GM12892 (cell line): ENCODE measurements around the gene GTF2H3. TPM values are rescaled to one million over a fixed set of nuclear protein-coding genes. Genes with fewer than 3 reads are reported as not detected.
A peak's percentile ranks its signal among the peaks of the same experiment; 100 is the strongest.
"Not testable (repeated sequence)": the region's sequence is repeated elsewhere in the genome, so short reads cannot be mapped to it uniquely, and the experiment has no call there.

Experiments
- DNase-seq: peaks from one replicate; pipeline ENCODE4 v3.0.0; 2011; ENCODE audit not compliant: insufficient read length
- FAIRE-seq: peaks from 2 replicates; lab custom pipeline; 2011; peaks lifted over from hg19 to GRCh38; lab: Jason Lieb, UNC
- POLR2A ChIP-seq: IDR thresholded peaks from 2 replicates; pipeline ENCODE4 v1.6.1; 2011; ENCODE audit warnings: low read depth, low read length, control low read depth
- POLR2AphosphoS5 ChIP-seq: IDR thresholded peaks from 2 replicates; pipeline ENCODE4 v1.6.1; 2011; ENCODE audit warnings: low read depth, low read length, control low read depth
- TAF1 ChIP-seq: IDR thresholded peaks from 2 replicates; pipeline ENCODE4 v1.6.1; 2011; ENCODE audit warnings: low read depth, mild to moderate bottlenecking, control low read depth, low read length, borderline replicate concordance
- polyA plus RNA-seq: library from polyadenylated mRNA; unstranded; fragments of >200 nt; gene quantifications from one replicate; pipeline ENCODE4 v1.2.1, GENCODE V29; 2012; ENCODE audit warnings: missing spikeins, inconsistent platforms; ENCODE audit not compliant: missing spikeins

The GTF2H3 gene
- polyA plus RNA-seq = 36.1 TPM

DNA sequence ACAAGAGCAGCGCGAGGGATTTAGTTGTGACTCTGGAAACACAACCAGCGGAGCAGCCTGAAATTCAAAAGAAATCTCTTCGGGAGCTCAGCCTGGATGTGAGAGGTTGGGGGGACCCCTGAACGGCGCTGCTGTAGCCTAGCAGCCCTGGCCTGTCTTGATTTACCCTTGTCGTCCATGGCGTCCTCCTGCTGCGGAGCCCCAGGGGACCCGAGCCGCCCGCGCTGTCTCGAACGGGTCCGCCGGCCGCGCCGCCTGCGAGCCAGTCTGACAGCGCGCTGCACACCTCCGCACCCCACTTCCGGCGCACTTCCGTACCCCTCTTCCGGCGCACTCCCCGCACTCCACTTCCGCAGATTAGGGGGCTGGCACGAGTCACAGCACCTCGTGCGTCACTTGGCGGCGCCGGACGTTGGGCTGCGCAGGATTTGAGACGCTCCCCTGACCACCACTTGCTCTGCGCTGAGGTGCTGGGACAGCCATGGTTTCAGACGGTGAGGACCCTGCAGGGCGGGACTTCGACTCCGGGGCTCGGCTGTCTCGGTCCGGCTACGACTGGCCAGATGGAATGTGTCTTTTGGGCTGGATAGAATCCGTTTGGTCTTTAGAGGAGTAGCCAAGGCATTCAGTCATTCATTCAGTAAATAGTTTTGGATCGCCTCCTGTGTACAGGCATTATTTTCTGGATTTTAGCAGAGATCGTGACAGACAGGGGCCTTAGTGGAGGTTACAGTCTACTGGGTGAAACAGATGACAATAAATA is at the start of gene GTF2H3, which contains the start of gene EIF2B1:
TSS of gene GTF2H3 (plus strand) at position 451 of the 763 bp plus-strand sequence. CDS start at position 482, 31 bp downstream.
TSS of gene EIF2B1 (minus strand) at position 308 of the 763 bp plus-strand sequence. CDS start at position 179, 129 bp downstream.
- TF ChIP-seq POLR2A = peak; percentile 99
- peak; percentile 94 for TF ChIP-seq TAF1
- peak; percentile 99 for TF ChIP-seq POLR2AphosphoS5
- DNase-seq (peak; percentile 97), FAIRE-seq (peak; percentile 99)

DNA sequence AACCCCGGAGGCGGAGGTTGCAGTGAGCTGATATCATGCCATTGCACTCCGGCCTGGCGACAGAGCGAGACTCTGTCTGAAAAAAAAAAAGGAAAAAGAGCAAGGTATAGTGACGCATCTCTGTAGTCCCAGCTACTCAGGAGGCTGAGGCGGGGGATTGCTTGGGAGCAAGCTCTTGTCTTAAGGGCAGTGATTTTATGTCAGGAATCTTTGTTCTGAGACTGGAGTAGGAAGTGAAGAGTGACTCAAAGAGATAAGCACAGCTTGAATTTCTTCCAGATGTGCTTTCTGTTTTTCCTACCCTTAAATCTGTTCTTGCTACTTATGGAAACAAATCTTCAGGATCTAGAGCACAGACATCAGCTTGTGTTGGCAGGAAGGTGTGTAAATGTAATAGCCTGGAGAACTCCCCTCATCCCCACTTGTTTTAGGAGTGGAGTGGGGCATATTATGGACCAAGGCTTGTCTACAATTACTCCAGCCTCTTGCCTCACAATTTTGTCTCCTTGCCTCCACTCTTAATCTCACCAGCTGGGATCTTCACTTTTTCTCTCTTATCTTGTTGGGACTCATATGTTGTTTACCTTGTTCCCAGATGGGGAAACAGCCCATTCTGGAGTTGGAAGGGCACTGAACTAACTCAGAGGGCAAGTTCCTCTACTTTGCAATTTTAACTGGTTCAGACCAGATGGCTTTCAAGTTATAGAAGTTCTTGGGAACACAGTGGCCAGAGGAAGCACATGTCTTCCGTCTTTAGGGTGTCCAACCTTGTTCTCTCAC is 41.7 kb upstream of the GTF2H3 start:
- no peak for FAIRE-seq
- no peak for DNase-seq
- TF ChIP-seq POLR2AphosphoS5 = no peak
- no peak for TF ChIP-seq POLR2A
- no peak for TF ChIP-seq TAF1

DNA sequence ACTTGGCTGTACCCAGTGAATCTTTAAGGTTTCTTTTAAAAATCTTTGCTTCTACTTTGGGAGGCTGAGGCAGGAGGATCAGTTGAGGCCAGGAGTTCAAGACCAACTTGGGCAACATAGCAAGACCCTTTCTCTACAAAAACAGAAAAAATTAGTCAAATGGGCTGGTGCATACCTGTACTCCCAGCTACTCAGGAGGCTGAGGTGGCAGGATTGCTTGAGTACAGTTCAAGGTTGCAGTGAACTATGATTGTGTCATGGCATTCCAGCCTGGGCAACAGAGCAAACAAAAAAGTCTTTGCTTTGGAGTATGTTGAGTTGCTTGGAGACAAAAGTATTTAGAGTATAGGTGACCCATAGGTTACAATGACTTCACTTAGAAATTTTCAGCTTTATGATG is 37.9 kb upstream of the GTF2H3 start:
- TF ChIP-seq POLR2A (no peak), POLR2AphosphoS5 (no peak), TAF1 (no peak)
- DNase-seq = no peak
- FAIRE-seq = no peak

DNA sequence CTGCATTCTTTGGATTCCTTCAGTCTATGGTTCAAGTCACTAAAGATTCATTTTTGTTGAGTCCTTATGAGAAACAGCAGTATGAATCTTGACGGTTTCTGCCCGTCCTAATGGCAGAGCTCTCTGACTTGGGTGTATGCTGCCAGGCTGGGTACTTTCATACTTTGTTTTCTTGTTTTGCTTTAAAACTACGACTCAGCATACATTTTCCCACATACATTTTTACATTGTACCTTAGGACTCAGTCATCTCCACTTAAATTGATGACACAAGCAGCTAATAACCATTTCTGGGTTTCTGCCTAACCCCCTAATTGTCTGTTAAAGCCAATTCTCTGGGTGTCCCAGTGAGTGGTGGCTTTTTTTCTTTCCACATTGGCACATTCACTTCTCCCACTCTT is 36.5 kb upstream of the GTF2H3 start:
- DNase-seq (no peak), FAIRE-seq (no peak)
- no peak for TF ChIP-seq TAF1
- no peak for TF ChIP-seq POLR2A
- TF ChIP-seq POLR2AphosphoS5 = no peak

DNA sequence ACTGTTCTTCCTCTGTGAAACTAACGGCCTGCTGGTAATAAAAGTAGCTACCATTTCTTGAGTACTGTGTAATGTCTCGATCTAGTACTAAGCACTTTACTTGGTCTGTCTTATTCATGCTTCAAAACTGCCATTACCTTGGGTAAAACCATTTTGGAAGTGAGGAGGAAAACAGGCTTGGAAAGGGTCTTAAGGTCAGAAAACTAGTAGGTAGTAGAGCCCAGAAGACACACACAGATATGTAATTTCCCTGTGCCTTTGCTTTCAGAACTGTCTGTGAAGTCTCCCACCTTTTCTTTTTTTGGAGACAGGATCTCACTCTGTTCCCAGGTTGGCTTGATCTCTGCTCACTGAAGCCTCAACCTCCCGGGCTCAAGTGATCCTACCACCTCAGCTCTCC is 35.1 kb upstream of the GTF2H3 start:
- TF ChIP-seq POLR2AphosphoS5 (no peak), TAF1 (no peak), POLR2A (no peak)
- no peak for FAIRE-seq

DNA sequence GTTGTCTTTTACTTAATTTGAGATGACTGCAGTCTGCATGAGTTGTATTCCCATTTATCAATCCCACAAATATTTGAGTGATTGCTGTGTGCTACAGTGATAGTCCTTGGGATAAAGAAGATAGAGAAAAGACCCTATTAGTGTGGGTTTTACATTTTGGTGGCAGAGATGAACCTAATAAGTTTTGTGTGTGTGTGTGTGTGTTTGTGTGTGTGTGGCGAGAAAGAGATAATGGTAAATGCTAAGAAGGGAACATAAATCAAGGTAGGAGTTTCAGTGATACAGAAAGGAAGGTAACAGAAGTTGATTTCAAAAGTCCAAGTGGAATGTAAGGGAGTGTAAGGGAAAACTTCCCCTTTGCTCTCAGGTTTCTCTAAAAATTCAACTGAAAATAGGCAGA is 34.3 kb upstream of the GTF2H3 start:
- no peak for DNase-seq

More for the DNA sequence above, 35.1 kb upstream of the GTF2H3 start:
- no peak for DNase-seq

DNA sequence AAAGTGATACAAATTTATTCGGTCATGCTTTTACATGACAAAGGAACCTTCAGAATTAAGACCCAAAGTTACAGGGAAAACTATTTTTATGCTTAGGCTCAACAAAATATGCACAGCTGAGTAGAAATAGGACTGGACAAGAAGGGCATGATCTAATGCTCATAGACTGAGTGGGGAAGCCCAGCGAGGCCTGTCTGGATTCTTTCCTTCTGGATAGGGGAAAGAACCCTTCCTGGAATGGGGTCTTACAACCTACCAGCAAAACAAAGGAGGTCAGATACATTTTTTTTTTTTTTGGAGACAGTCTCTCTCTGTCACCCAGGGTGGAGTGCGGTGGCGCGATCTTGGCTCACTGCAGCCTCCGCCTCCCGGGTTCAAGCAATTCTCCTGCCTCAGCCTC is 33.9 kb upstream of the GTF2H3 start:
- no peak for TF ChIP-seq POLR2AphosphoS5
- no peak for TF ChIP-seq POLR2A
- no peak for TF ChIP-seq TAF1
- no peak for DNase-seq
- FAIRE-seq = no peak

More for the DNA sequence above, 34.3 kb upstream of the GTF2H3 start:
- no peak for FAIRE-seq
- TF ChIP-seq TAF1 (no peak), POLR2A (no peak), POLR2AphosphoS5 (no peak)

DNA sequence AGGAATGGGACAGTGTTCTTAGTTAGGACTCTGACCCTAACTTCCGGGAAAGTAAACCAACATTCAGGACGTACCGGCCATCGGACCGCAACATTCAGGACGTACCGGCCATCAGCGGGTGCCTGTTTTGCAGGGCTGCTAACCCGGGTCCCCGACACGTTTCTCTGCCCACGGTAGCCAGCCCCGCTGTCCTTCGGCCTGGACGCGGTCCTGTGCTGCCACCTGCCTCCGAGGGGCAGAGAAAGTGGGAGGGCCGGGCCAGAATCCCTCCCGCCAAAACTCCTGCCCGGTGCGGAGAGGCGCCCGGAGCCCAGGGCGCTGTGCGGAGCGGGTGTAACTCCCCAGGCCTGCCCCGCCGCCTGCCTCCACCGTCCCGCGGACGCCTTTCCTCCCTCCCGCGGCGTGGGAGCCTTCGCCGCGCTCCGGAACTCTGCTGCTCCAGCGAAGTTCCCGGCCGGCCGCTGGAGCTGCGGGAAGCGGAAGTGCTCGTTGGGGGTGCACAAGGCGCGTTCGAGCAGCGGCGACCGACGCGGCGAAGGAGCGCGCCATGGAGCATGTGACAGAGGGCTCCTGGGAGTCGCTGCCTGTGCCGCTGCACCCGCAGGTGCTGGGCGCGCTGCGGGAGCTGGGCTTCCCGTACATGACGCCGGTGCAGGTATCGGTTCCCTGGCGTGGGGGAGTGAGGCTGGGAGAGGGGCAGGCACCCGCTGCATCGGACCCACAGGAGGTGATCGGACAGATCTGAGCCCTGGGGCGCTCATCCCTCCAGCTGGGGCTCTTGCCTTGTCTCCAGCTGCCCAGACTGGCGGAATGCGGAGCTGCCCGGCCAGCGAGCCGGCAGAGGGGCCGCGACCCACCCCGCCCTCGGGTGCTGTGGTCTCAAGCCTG is 31.8 kb upstream of the GTF2H3 start, which contains the start of gene DDX55:
TSS of gene DDX55 (plus strand) at position 498 of the 888 bp plus-strand sequence. CDS start at position 548, 50 bp downstream.
- FAIRE-seq (peak; percentile 90), DNase-seq (peak; percentile 80)
- TF ChIP-seq POLR2AphosphoS5 (peak; percentile 93), TAF1 (peak; percentile 87), POLR2A (peak; percentile 96)

DNA sequence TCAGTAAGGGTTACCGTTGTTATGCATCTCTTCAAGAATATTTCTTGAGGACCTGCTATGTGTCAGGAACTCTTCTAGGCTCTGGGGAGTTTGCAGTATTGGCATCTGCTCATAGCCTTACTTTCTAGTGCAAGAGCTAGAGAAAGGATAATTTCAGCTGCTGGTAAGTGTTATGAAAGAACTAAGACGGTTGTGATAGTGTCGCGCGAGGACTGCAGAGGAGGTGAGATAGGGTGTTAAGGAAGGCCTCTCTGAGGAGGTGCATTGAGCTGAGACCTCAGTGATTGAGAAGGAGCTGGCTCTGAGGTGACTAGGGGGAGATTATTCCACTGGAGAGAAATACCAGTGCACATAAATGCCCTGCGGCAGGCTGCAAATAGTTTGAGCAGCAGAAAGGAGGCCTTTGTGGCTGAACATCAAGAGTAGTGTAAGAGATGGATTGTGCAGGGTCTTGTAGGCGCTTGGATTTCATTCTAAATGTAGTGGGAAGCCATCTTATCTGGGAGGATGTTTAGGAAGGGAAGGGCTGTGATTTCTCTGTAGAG is 30.9 kb upstream of the GTF2H3 start:
- no peak for TF ChIP-seq POLR2AphosphoS5
- no peak for TF ChIP-seq TAF1
- no peak for TF ChIP-seq POLR2A
- FAIRE-seq (no peak), DNase-seq (no peak)

DNA sequence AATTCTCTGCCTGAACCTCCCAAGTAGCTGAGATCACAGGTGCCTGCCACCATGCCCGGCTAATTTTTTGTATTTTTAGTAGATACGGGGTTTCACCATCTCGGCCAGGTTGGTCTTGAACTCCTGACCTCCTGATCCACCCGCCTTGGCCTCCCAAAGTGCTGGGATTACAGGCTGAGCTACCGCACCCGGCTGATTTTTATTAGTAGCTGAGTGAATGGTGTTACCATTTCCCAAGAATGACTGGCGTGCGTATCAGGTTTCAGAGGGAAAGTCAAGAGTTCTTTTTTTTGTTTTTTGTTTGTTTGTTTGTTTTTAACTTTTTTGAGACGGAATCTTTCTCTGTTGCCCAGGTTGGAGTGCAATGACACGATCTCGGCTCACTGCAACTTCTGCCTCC is 30.1 kb upstream of the GTF2H3 start:
- not testable (repeated sequence) for DNase-seq, FAIRE-seq
